ENCODE data around the gene PDE4D. TPM values are rescaled to one million over a fixed set of nuclear protein-coding genes. Genes with fewer than 3 reads are reported as not detected.
"Not testable (repeated sequence)": the region's sequence is repeated elsewhere in the genome, so short reads cannot be mapped to it uniquely, and the experiment has no call there.

PDE4D gene
- total RNA-seq, 1 donor from 2014 or later, result 26.9 TPM

DNA sequence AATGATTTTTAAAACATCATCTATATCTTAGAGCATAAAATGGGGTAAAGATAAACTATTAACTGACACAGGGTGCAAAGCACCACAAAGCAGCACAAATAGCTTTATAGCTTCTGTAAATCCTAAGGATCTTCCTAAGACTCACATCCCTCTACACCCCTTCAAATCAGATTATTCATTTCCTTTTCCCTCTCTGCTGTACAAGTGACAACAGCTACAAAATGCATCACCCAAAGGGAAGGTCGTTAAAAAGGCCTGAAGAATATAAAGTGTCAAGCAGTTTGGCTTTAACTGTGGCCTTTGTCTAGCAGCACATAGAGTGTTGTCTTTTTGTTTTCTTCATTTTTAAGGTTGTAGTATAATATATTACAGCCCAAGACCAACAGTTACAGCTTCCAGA, 422.1 kb downstream of the PDE4D start:
- no peak for DNase-seq (ENCODE audit: low read depth)

DNA sequence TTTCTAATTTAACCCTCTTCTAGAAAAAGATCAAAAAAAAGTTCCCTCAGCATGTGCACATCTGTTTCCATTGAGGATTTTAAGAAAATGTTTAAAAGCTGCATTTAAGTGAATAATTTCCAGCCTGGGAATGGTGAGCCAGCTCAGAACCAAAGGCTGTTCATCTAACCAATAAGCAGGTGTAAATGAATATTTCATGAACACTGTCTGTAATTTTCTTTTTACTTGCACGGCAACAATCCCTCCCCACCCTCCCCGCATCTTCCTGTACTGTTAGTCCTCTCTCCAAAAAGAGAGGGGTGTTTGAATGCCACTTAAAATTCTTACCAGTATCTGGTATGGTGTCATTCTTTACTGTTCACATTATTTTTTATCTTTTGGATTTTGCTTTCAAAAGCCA, 425.6 kb downstream of the PDE4D start:
- DNase-seq (ENCODE audit: low read depth), result no peak

DNA sequence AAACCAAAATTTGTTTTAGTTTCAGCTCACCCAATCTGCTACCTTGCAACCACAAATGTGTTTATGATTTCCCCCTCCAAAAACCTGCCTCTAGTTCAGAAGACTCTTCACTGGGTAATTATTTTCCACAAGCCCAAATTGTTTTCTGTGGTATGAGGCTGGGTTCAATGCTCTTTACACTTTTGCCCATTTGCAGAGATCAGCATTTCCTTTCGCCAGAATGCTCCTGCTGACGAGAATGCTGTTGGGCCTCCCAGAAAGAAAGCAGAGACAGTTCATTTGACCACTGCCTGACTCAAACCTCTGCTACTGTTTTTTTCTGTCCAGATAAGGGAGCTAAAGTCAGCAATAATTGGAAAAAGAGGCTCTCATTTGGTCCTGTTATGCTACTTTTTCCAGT, 427.3 kb downstream of the PDE4D start:
- DNase-seq (ENCODE audit: low read depth), result peak; percentile 72

GRCh38 chr5:59464969-59465368, 428.6 kb downstream of the PDE4D start:
- DNase-seq (ENCODE audit: low read depth), result no peak

DNA sequence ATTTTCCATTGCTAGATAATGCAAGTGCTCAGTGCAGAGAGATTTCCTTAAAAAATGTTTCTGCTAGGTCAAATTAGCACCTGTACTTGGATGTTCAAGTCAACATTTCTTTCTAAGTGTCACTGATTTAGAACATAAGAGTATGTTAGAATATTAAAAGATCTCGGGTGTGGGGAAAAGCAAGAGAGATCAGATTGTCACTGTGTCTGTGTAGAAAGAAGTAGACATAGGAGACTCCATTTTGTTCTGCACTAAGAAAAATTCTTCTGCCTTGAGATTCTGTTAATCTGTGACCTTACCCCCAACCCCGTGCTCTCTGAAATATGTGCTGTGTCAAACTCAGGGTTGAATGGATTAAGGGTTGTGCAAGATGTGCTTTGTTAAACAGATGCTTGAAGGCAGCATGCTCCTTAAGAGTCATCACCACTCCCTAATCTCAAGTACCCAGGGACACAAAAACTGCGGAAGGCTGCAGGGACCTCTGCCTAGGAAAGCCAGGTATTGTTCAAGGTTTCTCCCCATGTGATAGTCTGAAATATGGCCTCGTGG, 429.8 kb downstream of the PDE4D start:
- not testable (repeated sequence) for DNase-seq (ENCODE audit: low read depth)

GRCh38 chr5:59462956-59463355, 430.6 kb downstream of the PDE4D start:
- no peak for DNase-seq (ENCODE audit: low read depth)

- no peak for DNase-seq (ENCODE audit: low read depth)
Observed at GRCh38 chr5:59460368-59461153, 433.0 kb downstream of the PDE4D start.

DNA sequence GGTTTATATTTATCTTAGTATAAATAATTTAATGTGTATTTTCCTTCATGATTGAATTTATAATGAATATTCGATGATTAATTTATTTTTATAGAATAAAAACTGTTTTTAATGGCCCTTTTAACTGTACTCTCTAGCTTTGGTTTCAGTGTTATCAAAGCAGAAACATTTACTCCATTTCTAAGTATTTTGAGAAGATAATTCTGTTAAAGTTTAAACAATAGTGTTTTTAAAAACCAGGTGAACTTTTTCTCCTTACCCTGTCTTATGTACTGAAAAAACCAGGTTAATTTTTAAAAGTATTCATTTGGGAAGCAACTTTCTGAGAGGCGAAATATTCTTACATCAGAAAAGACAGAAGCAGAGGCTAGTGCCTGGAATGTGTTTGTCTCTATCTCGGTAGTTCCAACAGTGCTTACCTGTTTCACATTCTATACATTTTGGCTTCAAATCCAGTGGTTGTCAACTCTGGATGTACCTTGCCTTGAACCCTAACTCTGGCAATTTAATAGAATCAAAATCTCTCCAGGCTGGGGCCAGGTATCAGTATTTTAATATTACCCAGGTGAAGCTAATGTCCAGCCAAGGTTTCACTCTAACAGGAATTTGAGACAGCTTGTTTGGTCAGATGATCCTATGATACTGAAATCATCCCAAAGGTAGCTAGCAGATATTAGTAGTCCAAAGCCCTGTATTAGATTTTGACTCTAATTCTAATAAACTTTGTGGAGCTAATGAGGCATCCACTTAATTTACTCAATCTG, 434.4 kb downstream of the PDE4D start:
- DNase-seq (ENCODE audit: low read depth), result no peak

DNA sequence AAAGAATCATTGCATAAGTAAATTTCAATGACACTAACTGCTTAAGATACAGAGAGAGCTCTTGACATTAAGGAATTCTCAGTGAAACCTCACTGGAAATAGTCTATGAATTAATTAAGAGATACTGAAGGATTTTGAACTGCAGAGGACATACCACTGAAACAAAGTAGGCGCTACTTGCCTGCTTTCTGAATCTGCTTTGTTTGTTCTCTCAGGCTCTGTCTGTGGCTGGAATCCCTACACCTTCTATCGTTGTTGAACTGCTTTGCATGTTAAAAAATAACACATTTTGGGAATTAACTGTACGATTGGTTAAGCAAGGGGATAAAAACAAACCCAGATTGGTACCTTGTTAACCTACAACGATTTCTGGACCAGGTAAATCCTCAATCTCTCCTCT, 435.2 kb downstream of the PDE4D start:
- DNase-seq (ENCODE audit: low read depth), result no peak

- DNase-seq (ENCODE audit: low read depth), result no peak
Observed at GRCh38 chr5:59449905-59450644, 443.5 kb downstream of the PDE4D start.

- DNase-seq (ENCODE audit: low read depth), result peak; percentile 54
Observed at GRCh38 chr5:59446356-59446755, 447.2 kb downstream of the PDE4D start.

DNA sequence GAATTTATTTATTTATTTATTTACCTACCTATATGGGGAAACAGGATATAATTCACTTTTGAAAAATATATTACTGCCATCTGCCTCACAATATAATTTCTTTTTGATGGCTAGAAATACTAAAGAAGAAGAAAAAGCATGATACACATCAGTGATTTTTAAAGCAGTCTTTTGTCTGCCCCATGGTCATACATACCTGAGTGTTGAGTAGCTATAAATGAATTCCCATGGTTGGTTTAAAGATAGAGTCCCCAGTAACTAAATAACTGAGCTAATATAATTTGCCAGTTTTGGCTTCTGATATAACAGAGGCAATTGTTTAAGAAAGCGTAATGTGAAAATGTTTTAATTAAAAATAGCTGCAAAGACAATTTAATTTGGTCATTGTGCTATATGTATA, 447.8 kb downstream of the PDE4D start:
- peak; percentile 85 for DNase-seq (ENCODE audit: low read depth)

- no peak for DNase-seq (ENCODE audit: low read depth)
Observed at GRCh38 chr5:59439303-59439702, 454.2 kb downstream of the PDE4D start.

DNA sequence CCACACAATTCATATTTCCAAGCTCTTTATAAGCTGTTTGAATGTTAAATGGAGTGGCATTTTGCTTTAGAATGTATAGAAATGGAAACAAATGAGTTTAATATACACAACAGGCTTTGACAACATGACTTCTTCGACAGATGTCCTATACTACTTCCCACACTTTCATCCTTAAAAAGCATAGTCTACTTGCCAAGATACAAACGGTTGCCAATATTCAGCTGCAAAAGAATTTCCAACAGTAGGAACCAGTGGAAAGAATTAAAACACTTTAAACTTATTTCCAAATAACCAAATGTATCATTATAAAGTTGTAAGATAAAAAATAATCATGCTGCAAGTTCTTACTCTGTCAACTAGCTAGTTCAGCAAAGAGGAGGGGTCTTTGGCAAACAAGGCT, 456.4 kb downstream of the PDE4D start:
- DNase-seq (ENCODE audit: low read depth), result no peak

GRCh38 chr5:59436364-59437148, 457.0 kb downstream of the PDE4D start:
- no peak for DNase-seq (ENCODE audit: low read depth)

- no peak for DNase-seq (ENCODE audit: low read depth)
Observed at GRCh38 chr5:59433174-59433573, 460.4 kb downstream of the PDE4D start.

GRCh38 chr5:59430066-59430685, 463.4 kb downstream of the PDE4D start:
- peak; percentile 82 for DNase-seq (ENCODE audit: low read depth)

DNA sequence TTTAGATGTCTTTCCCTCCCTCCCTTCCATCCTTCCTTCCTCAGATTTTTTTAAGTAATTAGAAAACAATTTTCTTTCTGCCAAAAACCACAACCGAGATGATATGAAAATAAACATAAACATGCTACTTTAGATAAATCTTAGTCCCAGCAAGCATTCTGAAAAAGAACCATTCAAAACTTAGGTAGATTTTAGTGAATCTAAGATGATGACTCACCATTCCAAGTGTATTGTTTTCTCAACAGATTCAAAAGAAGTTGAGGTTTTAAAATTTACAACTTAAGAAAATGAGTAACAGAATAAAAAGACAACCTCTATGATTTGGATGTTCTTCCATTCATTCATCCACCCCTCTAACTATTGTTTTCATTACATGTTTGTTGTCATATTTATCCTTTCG, 465.1 kb downstream of the PDE4D start:
- peak; percentile 79 for DNase-seq (ENCODE audit: low read depth)

DNA sequence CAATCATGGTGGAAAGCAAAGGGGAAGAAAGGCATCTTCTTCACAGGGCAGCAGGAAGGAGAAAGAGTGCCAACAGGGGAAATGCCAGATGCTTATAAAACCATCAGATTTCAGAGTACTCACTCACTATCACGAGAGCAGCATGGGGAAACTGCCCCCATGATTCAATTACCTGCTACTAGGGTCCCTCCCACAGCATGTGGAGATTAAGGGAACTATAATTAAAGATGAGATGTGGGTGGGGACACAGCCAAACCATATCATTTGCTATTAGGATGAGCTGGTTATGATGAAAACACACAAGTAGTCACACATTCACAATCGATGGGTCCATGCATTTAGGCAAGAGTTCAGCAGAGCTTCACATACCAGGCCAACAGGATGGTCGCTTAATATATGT, 469.0 kb downstream of the PDE4D start:
- no peak for DNase-seq (ENCODE audit: low read depth)

DNA sequence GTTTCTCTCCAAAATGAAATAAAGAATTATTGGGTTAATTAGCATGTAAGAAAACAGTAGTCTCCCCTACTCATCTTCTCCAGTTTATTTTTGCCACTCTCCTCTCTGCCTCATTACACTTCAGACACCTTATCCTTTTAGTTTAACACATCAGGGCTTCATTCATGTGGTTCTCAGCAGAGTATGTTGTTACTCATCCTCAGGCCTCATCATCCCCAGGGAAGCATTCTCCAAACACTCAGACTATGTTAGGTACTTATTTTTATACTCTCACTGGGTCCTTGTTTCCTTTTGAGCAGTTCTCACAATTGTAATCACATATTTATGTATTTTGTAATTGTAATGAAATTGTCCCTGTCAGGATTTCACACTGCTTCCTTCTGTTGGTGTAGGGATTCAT, 470.5 kb downstream of the PDE4D start:
- DNase-seq (ENCODE audit: low read depth), result peak; percentile 67

Measured in renal cortical epithelial cell (primary cell).